Measurements from ENCODE around the gene ADRA2B.

ADRA2B gene

DNA sequence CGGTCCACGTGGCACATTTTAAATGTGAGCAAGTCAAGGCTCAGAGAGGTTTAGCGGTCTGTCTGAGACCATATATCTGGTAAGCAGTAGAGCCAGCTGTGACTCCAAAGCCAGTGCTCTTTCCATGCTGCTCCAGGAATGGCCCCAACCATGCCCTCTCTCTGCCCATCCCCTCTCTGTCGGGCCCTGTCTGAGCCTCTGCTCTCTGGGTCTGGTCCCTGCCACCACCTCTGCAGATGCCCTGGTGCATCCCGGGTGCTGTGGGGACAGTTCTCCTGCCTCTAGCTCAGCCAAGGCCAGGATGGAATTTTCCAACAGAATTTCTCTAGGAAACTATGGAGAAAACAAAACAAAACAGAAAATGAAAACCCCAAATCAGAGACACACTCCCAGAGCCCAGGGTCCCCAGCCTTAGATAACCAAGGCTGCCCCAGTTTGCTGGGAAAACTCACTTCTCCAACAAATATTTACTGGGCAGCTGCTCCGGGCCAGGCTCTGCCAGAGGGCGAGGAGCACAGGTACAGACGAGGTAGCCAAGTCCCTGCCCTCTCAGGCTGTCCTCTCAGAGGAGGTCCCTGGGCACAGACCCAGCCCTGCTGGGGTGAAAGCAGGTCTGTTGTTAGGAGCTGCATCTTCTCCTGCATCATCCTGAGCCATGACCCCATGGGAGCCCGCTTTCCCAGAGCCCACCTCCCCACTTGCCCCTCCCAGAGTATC, 9.2 kb downstream of the ADRA2B start:
- TF ChIP-seq, protein P1, sequence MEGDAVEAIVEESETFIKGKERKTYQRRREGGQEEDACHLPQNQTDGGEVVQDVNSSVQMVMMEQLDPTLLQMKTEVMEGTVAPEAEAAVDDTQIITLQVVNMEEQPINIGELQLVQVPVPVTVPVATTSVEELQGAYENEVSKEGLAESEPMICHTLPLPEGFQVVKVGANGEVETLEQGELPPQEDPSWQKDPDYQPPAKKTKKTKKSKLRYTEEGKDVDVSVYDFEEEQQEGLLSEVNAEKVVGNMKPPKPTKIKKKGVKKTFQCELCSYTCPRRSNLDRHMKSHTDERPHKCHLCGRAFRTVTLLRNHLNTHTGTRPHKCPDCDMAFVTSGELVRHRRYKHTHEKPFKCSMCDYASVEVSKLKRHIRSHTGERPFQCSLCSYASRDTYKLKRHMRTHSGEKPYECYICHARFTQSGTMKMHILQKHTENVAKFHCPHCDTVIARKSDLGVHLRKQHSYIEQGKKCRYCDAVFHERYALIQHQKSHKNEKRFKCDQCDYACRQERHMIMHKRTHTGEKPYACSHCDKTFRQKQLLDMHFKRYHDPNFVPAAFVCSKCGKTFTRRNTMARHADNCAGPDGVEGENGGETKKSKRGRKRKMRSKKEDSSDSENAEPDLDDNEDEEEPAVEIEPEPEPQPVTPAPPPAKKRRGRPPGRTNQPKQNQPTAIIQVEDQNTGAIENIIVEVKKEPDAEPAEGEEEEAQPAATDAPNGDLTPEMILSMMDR (conservative IDR thresholded peaks at IDR 0.05; ENCODE audit: low read depth, low read length), result no peak
- Histone ChIP-seq H3K27me3 (ENCODE audit: insufficient read depth, low read depth) (peaks cover 3% of the 10 kb centered on the region; the same call in 1 of the 2 replicates), H3K4me1 (ENCODE audit: low read depth, poor library complexity, severe bottlenecking) (no peaks in the 10 kb centered on the region), H3K36me3 (ENCODE audit: insufficient read depth) (no peaks in the 10 kb centered on the region), H3K79me2 (ENCODE audit: insufficient read depth, low read depth) (no peaks in the 10 kb centered on the region), H3K27ac (no peak overlapping the region), H4K20me1 (ENCODE audit: insufficient read depth) (no peaks in the 10 kb centered on the region), H3K4me2 (no peak overlapping the region), H3K4me3 (IDR thresholded peaks at IDR 0.05; ENCODE audit: insufficient read depth, low read depth, low read length) (no peak overlapping the region), H2AFZ (ENCODE audit: low read depth) (no peak overlapping the region), H3K9ac (no peak overlapping the region)

DNA sequence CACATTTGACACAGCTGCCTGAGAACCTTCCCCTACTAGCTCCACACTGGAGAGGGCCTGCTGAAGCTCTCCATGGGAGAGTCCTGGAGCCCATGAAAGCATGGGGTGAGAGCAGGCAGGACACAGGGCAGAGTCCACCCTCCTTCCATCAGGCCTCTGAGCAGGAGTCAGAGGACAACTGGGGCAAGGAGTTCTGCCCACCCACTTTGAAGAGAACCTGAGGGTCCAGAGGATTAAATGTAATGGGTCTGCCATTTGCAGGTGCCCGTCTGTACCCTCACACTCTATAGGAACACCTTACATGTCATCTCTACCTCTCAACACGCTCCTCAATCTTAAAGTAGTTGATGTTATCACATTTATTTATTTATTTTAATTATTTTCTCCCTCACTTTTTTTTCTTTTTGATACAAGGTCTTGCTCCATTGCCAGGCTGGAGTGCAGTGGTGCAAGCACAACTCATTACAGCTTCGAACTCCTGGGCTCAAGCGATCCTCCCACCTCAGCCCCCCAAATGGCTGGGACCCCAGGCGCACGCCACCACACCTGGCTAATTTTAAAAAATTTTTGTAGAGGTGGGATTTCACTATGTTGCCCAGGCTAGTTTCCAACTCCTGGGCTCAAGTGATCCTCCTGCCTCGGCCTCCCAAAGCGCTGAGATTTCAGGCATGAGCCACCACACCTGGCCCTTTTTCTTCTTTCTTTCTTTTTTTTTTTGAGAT, 10.2 kb downstream of the ADRA2B start:
- Histone ChIP-seq H3K4me2 (no peak overlapping the region), H3K27ac (no peak overlapping the region), H3K4me3 (IDR thresholded peaks at IDR 0.05; ENCODE audit: insufficient read depth, low read depth, low read length) (no peak overlapping the region), H3K79me2 (ENCODE audit: insufficient read depth, low read depth) (no peaks in the 10 kb centered on the region), H3K9ac (no peak overlapping the region), H3K36me3 (ENCODE audit: insufficient read depth) (no peaks in the 10 kb centered on the region), H2AFZ (ENCODE audit: low read depth) (no peak overlapping the region), H4K20me1 (ENCODE audit: insufficient read depth) (no peaks in the 10 kb centered on the region), H3K4me1 (ENCODE audit: low read depth, poor library complexity, severe bottlenecking) (no peaks in the 10 kb centered on the region), H3K27me3 (ENCODE audit: insufficient read depth, low read depth) (peaks cover 3% of the 10 kb centered on the region; the same call in 1 of the 2 replicates)
- TF ChIP-seq, protein P1 (conservative IDR thresholded peaks at IDR 0.05; ENCODE audit: low read depth, low read length), result no peak

DNA sequence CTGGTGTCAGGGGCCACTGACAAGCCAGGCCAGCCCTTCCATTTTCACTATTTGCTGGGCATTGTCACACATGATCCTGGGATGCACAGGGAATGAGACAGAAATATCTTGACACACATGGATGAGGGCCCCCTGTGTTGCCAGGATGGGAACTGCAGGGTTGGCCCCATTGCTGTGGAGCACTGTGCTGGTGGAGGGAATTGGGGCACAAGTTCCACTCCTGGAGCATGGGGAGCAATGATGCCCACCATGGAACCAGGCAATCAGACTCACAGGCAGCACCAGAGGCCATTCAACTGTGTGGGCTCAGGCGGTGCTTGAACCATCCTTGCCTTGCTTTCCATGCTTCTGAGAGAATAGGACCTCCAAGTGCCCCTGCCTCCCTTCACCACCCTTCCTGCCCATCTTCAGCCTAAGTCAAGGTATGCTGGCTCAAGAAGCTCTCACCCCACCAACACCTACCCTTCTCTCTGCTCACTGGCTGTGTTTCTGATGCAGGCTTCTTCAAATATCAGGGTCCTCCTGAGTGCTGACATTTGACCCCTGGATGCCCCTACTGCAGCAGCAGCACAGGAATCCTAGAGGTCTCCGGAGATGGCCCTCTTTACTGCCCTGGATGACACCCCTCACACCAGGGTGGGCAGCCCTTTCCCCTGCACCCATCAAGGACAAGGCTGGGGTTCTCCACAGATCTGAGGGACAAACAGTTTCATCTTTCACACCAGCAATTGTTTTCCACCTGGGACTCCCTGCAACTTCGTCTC, 11.0 kb downstream of the ADRA2B start:
- no peak overlapping the region for H3K9ac ChIP-seq
- no peaks in the 10 kb centered on the region for H4K20me1 ChIP-seq (ENCODE audit: insufficient read depth)
- H3K27ac ChIP-seq, result no peak overlapping the region
- no peak overlapping the region for H3K4me3 ChIP-seq (IDR thresholded peaks at IDR 0.05; ENCODE audit: insufficient read depth, low read depth, low read length)
- no peak overlapping the region for H3K4me2 ChIP-seq
- H3K4me1 ChIP-seq (ENCODE audit: low read depth, poor library complexity, severe bottlenecking), result no peaks in the 10 kb centered on the region
- no peaks in the 10 kb centered on the region for H3K36me3 ChIP-seq (ENCODE audit: insufficient read depth)
- no peaks in the 10 kb centered on the region for H3K79me2 ChIP-seq (ENCODE audit: insufficient read depth, low read depth)
- TF ChIP-seq, protein P1 (conservative IDR thresholded peaks at IDR 0.05; ENCODE audit: low read depth, low read length), result no peak
- H3K27me3 ChIP-seq (ENCODE audit: insufficient read depth, low read depth), result no peaks in the 10 kb centered on the region; the same call in 1 of the 2 replicates
- H2AFZ ChIP-seq (ENCODE audit: low read depth), result no peak overlapping the region

DNA sequence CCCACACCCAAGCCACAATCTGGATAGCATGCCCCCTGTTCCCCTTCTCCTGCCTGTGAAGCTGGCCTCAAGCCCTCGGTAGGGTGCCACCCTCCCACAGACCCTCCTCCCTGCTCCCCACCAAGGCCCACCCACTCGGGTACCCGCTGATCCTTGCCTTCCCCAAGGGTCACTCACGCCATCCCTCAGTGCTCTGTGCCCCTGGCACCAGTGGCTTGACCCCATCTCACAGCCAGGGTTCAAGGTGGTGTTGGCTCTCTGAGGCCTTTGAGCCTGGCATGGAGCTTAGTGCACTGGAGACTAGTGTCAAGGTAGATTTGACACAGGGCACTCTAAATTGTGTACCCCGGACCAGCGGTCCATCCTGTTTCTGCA, 11.9 kb downstream of the ADRA2B start:
- H2AFZ ChIP-seq (ENCODE audit: low read depth), result no peak overlapping the region
- no peaks in the 10 kb centered on the region for H3K36me3 ChIP-seq (ENCODE audit: insufficient read depth)
- H3K4me3 ChIP-seq (IDR thresholded peaks at IDR 0.05; ENCODE audit: insufficient read depth, low read depth, low read length), result no peak overlapping the region
- H3K27ac ChIP-seq, result no peak overlapping the region
- TF ChIP-seq, protein P1 (conservative IDR thresholded peaks at IDR 0.05; ENCODE audit: low read depth, low read length), result no peak
- H3K9ac ChIP-seq, result no peak overlapping the region
- no peaks in the 10 kb centered on the region for H3K4me1 ChIP-seq (ENCODE audit: low read depth, poor library complexity, severe bottlenecking)
- H3K27me3 ChIP-seq (ENCODE audit: insufficient read depth, low read depth), result no peaks in the 10 kb centered on the region
- H3K79me2 ChIP-seq (ENCODE audit: insufficient read depth, low read depth), result no peaks in the 10 kb centered on the region
- H3K4me2 ChIP-seq, result no peak overlapping the region
- H4K20me1 ChIP-seq (ENCODE audit: insufficient read depth), result no peaks in the 10 kb centered on the region
